MV-4-11 (cell line): ENCODE data around the gene KLHDC7B.
A peak's percentile ranks its signal among the peaks of the same experiment; 100 is the strongest.
"Not testable (repeated sequence)": the region's sequence is repeated elsewhere in the genome, so short reads cannot be mapped to it uniquely, and the experiment has no call there.

Experiments used
- DNase-seq: peaks from one replicate; lab custom pipeline; 2025; lab: John Stamatoyannopoulos, UW

KLHDC7B gene

GRCh38 chr22:50517495-50518260, 28.0 kb upstream of the KLHDC7B start:
- DNase-seq, result no peak

GRCh38 chr22:50518606-50519005, 27.1 kb upstream of the KLHDC7B start:
- no peak for DNase-seq

- DNase-seq, result no peak
Measured at GRCh38 chr22:50519151-50519550, 26.5 kb upstream of the KLHDC7B start.

- DNase-seq, result not testable (repeated sequence)
Measured at GRCh38 chr22:50520184-50520583, 25.5 kb upstream of the KLHDC7B start.

- DNase-seq, result no peak
Measured at GRCh38 chr22:50520826-50521453, 24.8 kb upstream of the KLHDC7B start.

- DNase-seq, result no peak
Measured at GRCh38 chr22:50521710-50522109, 24.0 kb upstream of the KLHDC7B start.

- no peak for DNase-seq
Measured at GRCh38 chr22:50522208-50522805, 23.4 kb upstream of the KLHDC7B start.

GRCh38 chr22:50522806-50523438, 22.8 kb upstream of the KLHDC7B start:
- no peak for DNase-seq

GRCh38 chr22:50523458-50523805, 22.3 kb upstream of the KLHDC7B start:
- DNase-seq, result no peak

GRCh38 chr22:50523806-50524675, 21.7 kb upstream of the KLHDC7B start:
- DNase-seq, result no peak

- no peak for DNase-seq
Measured at GRCh38 chr22:50524676-50525103, 21.0 kb upstream of the KLHDC7B start.

- peak; percentile 94 for DNase-seq
Measured at GRCh38 chr22:50525104-50525857, 20.4 kb upstream of the KLHDC7B start, which contains the start of gene SCO2. SCO2 (minus strand) TSS chr22:50525598; CDS start chr22:50524411, 1,187 bp downstream.

GRCh38 chr22:50525858-50526107, 19.9 kb upstream of the KLHDC7B start:
- DNase-seq, result no peak

- DNase-seq, result peak; percentile 71
Measured at GRCh38 chr22:50526108-50526833, 19.4 kb upstream of the KLHDC7B start.

GRCh38 chr22:50526834-50527801, 18.6 kb upstream of the KLHDC7B start:
- DNase-seq, result peak; percentile 76

- DNase-seq, result no peak
Measured at GRCh38 chr22:50527921-50528681, 17.6 kb upstream of the KLHDC7B start.

GRCh38 chr22:50528682-50529415, 16.9 kb upstream of the KLHDC7B start:
- no peak for DNase-seq

GRCh38 chr22:50529416-50529896, 16.2 kb upstream of the KLHDC7B start:
- peak; percentile 46 for DNase-seq
